A549 (cell line): ENCODE results near the gene CNTNAP2.

Experiments used
- CBX2 ChIP-seq: fragments of 200-600 bp; sonication (generic); IDR thresholded peaks from 2 replicates; pipeline ENCODE4 v1.6.1; 2016; ENCODE audit warnings: low read depth, mild to moderate bottlenecking, borderline replicate concordance
- CTCF ChIP-seq: fragments of >200 bp; sonication (Bioruptor Twin); formaldehyde crosslinking; IDR thresholded peaks from 3 replicates; pipeline ENCODE4 v1.5.1; 2016
- FOXS1 ChIP-seq: fragments of 250-450 bp; sonication (Bioruptor Pico); IDR thresholded peaks from 2 replicates; pipeline ENCODE4 v1.5.0; 2020; ENCODE audit warnings: mild to moderate bottlenecking, moderate library complexity
- RAD21 ChIP-seq, 2 experiments: fragments of >200 bp in 1 of 2; sonication (Bioruptor Twin) in 1 of 2; formaldehyde crosslinking in 1 of 2; IDR thresholded peaks in 1 of 2; conservative IDR thresholded peaks in 1 of 2; 2 replicates in 1 of 2; 3 replicates in 1 of 2; pipeline ENCODE4 v1.6.1; 2012 to 2018; ENCODE audit warnings: inconsistent platforms in 1 of 2
- ZFP36 ChIP-seq: fragments of 450-650 bp; IDR thresholded peaks from 2 replicates; pipeline ENCODE4 v1.6.1; 2014; ENCODE audit warnings: borderline replicate concordance; ENCODE audit not compliant: partially characterized antibody

GRCh38 chr7:147651601-147652000, 1535.0 kb downstream of the CNTNAP2 start:
- TF ChIP-seq ZFP36 (no peak), CBX2 (no peak), FOXS1 (CRISPR knock-in tag) (no peak), CTCF (no peak), RAD21 (conservative IDR thresholded peaks at IDR 0.05 in 1 of 2, IDR thresholded peaks at IDR 0.05 in 1 of 2) (no peak)
